ENCODE measurements around the gene MUCL1. TPM values are rescaled to one million over a fixed set of nuclear protein-coding genes. Genes with fewer than 3 reads are reported as not detected.

The MUCL1 gene
- total and polyA plus RNA-seq, 2 of the 13 experiments (the other 11 are each of a cell fraction or from before 2014, with no cell fraction given), result not detected

- no peak for TF ChIP-seq SAFB2 (CRISPR knock-in tag; IDR thresholded peaks at IDR 0.05; ENCODE audit: borderline replicate concordance, low read depth)
- TF ChIP-seq SNAPC5 (CRISPR knock-in tag; IDR thresholded peaks at IDR 0.05; ENCODE audit: borderline replicate concordance), result no peak
- no peak for TF ChIP-seq WIZ (CRISPR knock-in tag; IDR thresholded peaks at IDR 0.05)
- no peak for TF ChIP-seq IKZF1 (IDR thresholded peaks at IDR 0.05)
- TF ChIP-seq RNF219 (CRISPR knock-in tag; IDR thresholded peaks at IDR 0.05), result no peak
- no peak for TF ChIP-seq ARID4A (CRISPR knock-in tag; IDR thresholded peaks at IDR 0.05; ENCODE audit: borderline replicate concordance)
- TF ChIP-seq HDAC2 (CRISPR knock-in tag; IDR thresholded peaks at IDR 0.05), result peak; percentile 70
- no peak for TF ChIP-seq CEBPZ (IDR thresholded peaks at IDR 0.05; ENCODE audit: low read length)
- TF ChIP-seq PAX8 (CRISPR knock-in tag; IDR thresholded peaks at IDR 0.05; ENCODE audit: borderline replicate concordance), result no peak
- no peak for TF ChIP-seq ZNF317 (CRISPR knock-in tag; IDR thresholded peaks at IDR 0.05)
- no peak for TF ChIP-seq PCBP2 (optimal IDR thresholded peaks at IDR 0.05; ENCODE audit: low read depth, low read length, poor library complexity, severe bottlenecking)
- no peak for TF ChIP-seq KAT7 (CRISPR knock-in tag; IDR thresholded peaks at IDR 0.05; ENCODE audit: borderline replicate concordance)
- peak; percentile 68; the same call in 1 of the 2 replicates for TF ChIP-seq MBD4 (IDR thresholded peaks at IDR 0.05; ENCODE audit: borderline replicate concordance, low read length)
- peak; percentile 95 for TF ChIP-seq HHEX (CRISPR knock-in tag; IDR thresholded peaks at IDR 0.05)
- TF ChIP-seq ZKSCAN8 (CRISPR knock-in tag; IDR thresholded peaks at IDR 0.05; ENCODE audit: borderline replicate concordance), result no peak
- TF ChIP-seq PLRG1 (conservative IDR thresholded peaks at IDR 0.05), result no peak
- TF ChIP-seq THAP11 (CRISPR knock-in tag; IDR thresholded peaks at IDR 0.05), result 0 out of 2 replicates have a peak, but pooled peaks have one; percentile 15
- TF ChIP-seq SOX13 (IDR thresholded peaks at IDR 0.05), result 0 out of 2 replicates have a peak, but pooled peaks have one; percentile 29
- peak in 1 of 2 experiments; percentile 87; a peak in 2 of 4 replicates for TF ChIP-seq SOX13 (CRISPR knock-in tag; conservative IDR thresholded peaks at IDR 0.05 in 1 of 2, IDR thresholded peaks at IDR 0.05 in 1 of 2)
- no peak for TF ChIP-seq ERF (CRISPR knock-in tag; IDR thresholded peaks at IDR 0.05)
- 0 out of 2 replicates have a peak, but pooled peaks have one; percentile 45 for TF ChIP-seq MIER3 (CRISPR knock-in tag; IDR thresholded peaks at IDR 0.05; ENCODE audit: borderline replicate concordance)
Measured at GRCh38 chr12:54891717-54892478, 37.6 kb downstream of the MUCL1 start (continued).

All from HepG2 (cell line).